Urinary bladder (tissue), 4 donors: ENCODE measurements around the gene TSPEAR. TPM values are rescaled to one million over a fixed set of nuclear protein-coding genes. Genes with fewer than 3 reads are reported as not detected.

Source experiments
- DNase-seq: peaks from one replicate; pipeline ENCODE4 v3.0.0-alpha.2; 2015; ENCODE audit errors: extremely low spot score
- H3K27ac ChIP-seq: one replicate; pipeline ENCODE4 v1.5.1; 2013; ENCODE audit warnings: low read depth, mild to moderate bottlenecking, moderate library complexity
- H3K36me3 ChIP-seq: one replicate; pipeline ENCODE4 v1.6.1; 2013; ENCODE audit warnings: mild to moderate bottlenecking, moderate library complexity; ENCODE audit not compliant: insufficient read depth
- H3K4me1 ChIP-seq: one replicate; pipeline ENCODE4 v1.6.1; 2013; ENCODE audit warnings: mild to moderate bottlenecking, moderate library complexity; ENCODE audit not compliant: insufficient read depth
- H3K4me3 ChIP-seq: one replicate; pipeline ENCODE4 v1.5.1; 2013; ENCODE audit warnings: low read depth, low read length
- WGBS: extraction: QIAGEN DNeasy Blood & Tissue Kit; methylation state at CpG from one replicate; pipeline ENCODE4 v1.1.7; 2013; 5-methylcytosine and 5-hydroxymethylcytosine counted together
- polyA plus RNA-seq: library from polyadenylated mRNA; stranded (reverse); fragments of 200-250 nt; gene quantifications from one replicate; pipeline ENCODE4 v1.2.3, GENCODE V29; 2013
- total RNA-seq: library from RNA; depleted of rRNA; stranded (reverse); fragments of >200 nt; gene quantifications from one replicate; pipeline ENCODE4 v1.2.3, GENCODE V29; 2014
- donor health status: healthy with polysubstance abuse.
- donor health status: healthy.

TSPEAR gene
- total and polyA plus RNA-seq, 2 donors: 0.03 to 0.21 TPM

DNA sequence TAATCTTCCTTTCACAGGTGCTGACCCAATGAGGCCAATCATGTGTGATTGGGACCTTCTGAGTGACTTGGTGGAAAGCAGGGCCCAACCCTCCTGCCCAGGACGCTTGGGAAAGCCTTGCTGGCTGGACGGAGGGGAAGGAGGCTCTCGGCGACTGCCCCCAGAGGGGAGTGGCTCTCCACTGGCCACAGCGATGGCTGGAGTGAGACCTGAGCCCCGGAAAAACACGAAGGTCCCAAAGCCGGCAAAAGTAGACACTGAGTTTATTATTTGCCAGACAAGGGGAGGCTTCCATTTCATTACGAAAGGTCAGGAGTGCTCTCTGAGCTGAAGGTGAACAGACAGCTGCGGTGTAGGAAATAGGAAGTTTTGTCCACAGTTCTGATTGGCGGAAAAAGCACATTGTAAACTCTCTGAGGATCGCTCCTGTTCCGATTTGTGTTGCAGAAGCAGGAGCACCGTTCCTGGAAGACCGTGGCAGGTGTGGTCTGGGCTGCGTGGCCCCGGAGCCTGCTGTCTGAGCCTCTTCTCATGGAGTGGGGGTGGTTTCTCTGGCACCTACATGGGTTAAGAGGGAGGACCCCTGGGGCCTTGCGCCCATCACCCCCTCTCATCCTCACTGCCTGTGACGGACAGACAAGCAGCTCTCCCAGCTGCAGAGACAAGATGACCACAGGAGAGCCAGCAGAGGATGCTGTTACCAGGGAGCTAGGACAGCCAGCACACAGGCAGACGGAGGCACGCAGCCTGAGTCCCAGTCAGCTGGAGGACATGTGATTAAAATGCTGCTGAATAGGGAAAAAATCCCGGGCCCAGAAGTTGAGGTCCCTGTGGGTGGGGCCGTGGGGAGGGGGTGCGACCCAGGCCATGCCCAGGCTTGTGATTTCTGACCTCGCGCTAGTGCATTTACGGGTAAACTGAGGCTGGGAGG, 212.8 kb downstream of the TSPEAR start:
- no peak overlapping the region for H3K27ac ChIP-seq
- 72% methylated on average over 27 of the region's 27 CpGs for WGBS
- DNase-seq: no peak

DNA sequence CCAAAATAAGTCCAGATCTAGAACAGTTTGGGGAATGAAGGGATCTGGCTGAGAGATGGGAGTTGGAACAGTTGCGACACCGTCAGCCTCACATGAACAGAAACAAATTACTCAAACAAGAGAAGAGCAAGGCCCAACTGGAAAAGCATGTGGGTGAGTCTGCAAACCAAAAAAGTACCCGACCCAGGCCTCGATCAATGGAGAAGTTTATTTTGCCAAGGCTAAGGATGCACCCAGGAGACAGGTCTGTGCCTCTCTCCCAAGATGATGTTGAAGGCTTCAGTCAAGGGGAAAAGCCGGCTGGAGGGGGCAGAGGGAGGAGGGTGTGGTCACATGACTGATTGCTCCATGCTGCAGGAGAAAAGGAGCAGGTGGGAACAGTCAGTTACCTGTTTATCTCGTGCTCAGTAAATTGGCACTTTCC, 213.7 kb downstream of the TSPEAR start:
- DNase-seq: no peak
- WGBS: 64% methylated on average over 6 of the region's 6 CpGs
- H3K4me1 ChIP-seq: no peaks in the 10 kb centered on the region
- no peak overlapping the region for H3K4me3 ChIP-seq
- H3K27ac ChIP-seq: no peak overlapping the region
- no peaks in the 10 kb centered on the region for H3K36me3 ChIP-seq

More for the DNA sequence above, 212.8 kb downstream of the TSPEAR start:
- H3K4me3 ChIP-seq: no peak overlapping the region
- no peaks in the 10 kb centered on the region for H3K36me3 ChIP-seq
- H3K4me1 ChIP-seq: no peaks in the 10 kb centered on the region

DNA sequence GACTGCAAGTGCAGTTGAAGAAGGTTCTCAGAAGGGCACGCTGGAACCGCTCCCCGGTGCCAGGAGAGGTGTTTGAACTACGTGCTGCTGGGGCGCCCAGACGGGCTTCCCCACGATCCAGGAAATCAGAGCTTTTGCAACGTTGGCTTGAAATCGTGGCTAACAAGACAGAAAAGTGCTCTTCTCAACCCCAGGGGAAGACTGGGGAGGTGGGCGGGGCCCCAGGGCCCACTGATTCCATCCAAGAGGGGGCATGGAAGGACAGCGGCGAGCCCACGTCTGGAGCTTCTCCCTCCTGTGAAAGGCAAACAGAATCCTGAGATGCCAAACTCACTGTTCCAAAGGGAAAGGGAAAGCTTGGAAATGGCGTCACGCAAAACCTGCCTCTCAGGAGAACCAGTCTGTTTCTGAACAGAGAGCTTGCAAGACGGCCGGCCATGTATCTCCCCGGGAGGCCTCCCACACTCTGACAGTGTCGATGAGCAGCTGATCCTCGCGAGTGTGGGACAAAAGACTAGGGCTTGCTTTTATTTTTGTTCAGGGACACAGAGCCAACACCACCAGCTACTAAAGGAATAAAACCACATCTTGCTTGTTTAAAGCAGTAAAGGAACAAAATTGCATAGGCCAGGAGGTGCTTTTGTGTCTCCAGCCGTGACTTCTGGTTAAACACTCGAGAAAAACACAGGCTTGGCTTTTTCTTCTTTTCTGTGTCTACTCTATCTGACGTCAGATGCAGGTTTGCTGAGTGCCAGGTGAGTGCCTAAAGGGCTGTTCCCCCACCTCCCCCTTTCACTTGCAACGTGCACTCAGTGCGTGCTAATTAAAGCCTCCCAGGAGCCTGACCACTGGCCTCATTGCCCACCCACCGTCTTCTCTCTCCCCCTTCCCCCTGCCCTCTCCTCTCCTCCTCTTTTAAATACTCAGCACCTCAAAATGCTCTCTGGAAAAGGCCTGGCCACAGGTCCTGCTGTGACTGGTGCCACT, 214.5 kb downstream of the TSPEAR start:
- no peak overlapping the region for H3K27ac ChIP-seq
- no peaks in the 10 kb centered on the region for H3K36me3 ChIP-seq
- no peak overlapping the region for H3K4me3 ChIP-seq
- DNase-seq: no peak
- H3K4me1 ChIP-seq: no peaks in the 10 kb centered on the region
- 45% methylated on average over 27 of the region's 27 CpGs for WGBS

DNA sequence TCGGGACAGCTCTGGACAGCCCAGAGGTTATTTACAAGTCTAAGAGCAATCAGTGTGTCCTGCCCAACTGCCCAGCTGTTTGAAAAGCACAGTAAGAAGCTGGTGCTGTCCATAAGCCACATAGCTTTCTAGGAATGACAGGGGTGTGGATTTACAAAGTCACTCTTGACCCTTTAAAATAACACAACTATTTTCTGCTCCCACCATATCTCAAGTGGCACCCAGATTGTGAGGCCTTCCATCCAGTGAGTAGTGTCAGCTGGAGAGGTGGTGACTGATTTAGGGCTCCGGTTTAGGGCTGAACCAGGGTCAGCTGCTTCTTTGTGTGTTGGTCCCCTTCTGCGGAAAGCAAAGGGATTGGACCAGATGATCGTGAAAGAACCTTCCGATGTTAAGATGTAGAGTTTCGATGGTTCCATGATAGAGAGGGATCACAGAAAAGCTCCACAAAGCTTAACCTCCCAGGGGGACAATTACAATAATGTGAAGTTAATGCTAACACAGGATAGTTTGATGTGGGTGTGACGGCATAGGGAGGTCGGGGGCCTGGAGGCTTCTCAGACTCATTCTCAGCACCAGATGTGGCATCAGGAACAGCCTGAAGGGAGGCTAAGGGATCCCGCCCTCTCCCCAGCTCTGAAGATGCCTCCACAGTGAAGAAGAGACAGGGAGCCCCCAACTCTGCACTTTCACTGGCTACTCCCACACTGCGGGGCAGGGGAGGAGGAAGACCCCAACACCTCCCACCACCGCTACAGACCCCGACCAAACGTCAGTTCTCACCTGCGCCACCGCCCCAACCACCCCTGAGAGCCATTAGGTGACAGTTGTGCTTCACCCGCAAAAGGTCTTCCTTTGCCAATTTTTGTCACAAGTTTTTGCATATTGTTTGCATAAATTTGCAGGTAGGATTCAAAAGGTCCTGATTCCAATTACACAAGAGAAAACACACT, 215.5 kb downstream of the TSPEAR start:
- no peak for DNase-seq
- H3K4me1 ChIP-seq: no peaks in the 10 kb centered on the region
- 70% methylated on average over 16 of the region's 16 CpGs for WGBS
- H3K27ac ChIP-seq: no peak overlapping the region
- H3K4me3 ChIP-seq: no peak overlapping the region
- no peaks in the 10 kb centered on the region for H3K36me3 ChIP-seq

GRCh38 chr21:44494956-44495355, 216.4 kb downstream of the TSPEAR start:
- 81% methylated on average over 13 of the region's 13 CpGs for WGBS
- Histone ChIP-seq H3K4me3 (no peak overlapping the region), H3K4me1 (no peaks in the 10 kb centered on the region), H3K36me3 (no peaks in the 10 kb centered on the region), H3K27ac (no peak overlapping the region)
- DNase-seq: no peak

- H3K4me3 ChIP-seq: no peak overlapping the region
- WGBS: 95% methylated on average over 17 of the region's 17 CpGs
- H3K27ac ChIP-seq: no peak overlapping the region
- H3K36me3 ChIP-seq: no peaks in the 10 kb centered on the region
- no peak for DNase-seq
- H3K4me1 ChIP-seq: no peaks in the 10 kb centered on the region
These were observed 217.0 kb downstream of the TSPEAR start for GRCh38 chr21:44494418-44494817.

GRCh38 chr21:44492567-44493385, 218.6 kb downstream of the TSPEAR start:
- no peak overlapping the region for H3K27ac ChIP-seq
- no peak for DNase-seq
- H3K4me1 ChIP-seq: no peaks in the 10 kb centered on the region
- no peak overlapping the region for H3K4me3 ChIP-seq
- no peaks in the 10 kb centered on the region for H3K36me3 ChIP-seq
- WGBS: 89% methylated on average over 9 of the region's 9 CpGs

DNA sequence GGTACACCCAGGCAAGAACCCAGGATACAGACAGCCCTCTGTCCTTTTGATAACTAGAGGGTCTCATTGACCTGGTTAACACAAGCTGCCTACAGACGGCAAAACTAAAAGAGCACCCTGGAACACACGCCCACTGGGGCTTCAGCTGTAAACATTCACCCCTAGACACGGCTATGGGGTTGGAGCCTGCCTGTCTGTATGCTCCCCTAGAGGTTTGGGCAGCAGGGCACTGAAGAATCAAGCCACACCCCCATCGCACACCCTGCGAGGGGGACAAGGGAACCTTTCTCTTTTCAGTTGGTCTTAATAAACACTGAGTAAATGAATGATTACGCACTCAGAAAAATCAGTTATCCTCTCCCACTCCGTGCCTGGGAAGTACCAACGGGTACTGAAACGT, 220.6 kb downstream of the TSPEAR start:
- H3K4me3 ChIP-seq: no peak overlapping the region
- 87% methylated on average over 9 of the region's 9 CpGs for WGBS
- no peak overlapping the region for H3K27ac ChIP-seq

GRCh38 chr21:44490405-44490804, 221.0 kb downstream of the TSPEAR start:
- no peak for DNase-seq
- Histone ChIP-seq H3K27ac (no peak overlapping the region), H3K4me3 (no peak overlapping the region), H3K36me3 (no peaks in the 10 kb centered on the region), H3K4me1 (no peaks in the 10 kb centered on the region)
- 96% methylated on average over 19 of the region's 19 CpGs for WGBS

More for the DNA sequence above, 220.6 kb downstream of the TSPEAR start:
- no peak for DNase-seq
- no peaks in the 10 kb centered on the region for H3K4me1 ChIP-seq
- no peaks in the 10 kb centered on the region for H3K36me3 ChIP-seq

DNA sequence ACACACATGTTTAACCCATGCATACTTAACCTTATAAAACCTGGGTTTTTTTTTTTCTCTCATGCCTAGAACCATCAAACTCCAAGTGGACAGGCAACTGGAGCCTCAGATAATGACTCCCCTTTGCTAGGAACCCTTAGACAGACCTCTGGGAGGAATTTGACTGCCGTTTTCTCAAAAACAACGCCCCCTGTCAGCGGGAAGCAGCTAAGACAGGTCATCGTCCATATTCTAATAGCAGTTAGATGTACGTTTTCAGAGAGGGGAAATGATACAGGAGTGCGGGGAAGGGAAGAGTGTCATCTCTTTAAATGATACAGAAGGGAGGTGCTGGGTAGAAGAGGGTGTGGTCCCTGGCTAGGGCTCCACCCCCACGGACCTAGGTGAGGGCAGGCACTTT, 221.4 kb downstream of the TSPEAR start:
- Histone ChIP-seq H3K4me3 (no peak overlapping the region), H3K36me3 (no peaks in the 10 kb centered on the region), H3K4me1 (no peaks in the 10 kb centered on the region), H3K27ac (no peak overlapping the region)
- DNase-seq: no peak
- 35% methylated on average over 7 of the region's 7 CpGs for WGBS

- DNase-seq: no peak
- 24% methylated on average over 4 of the region's 4 CpGs for WGBS
- H3K27ac ChIP-seq: no peak overlapping the region
- H3K4me3 ChIP-seq: no peak overlapping the region
- H3K4me1 ChIP-seq: no peaks in the 10 kb centered on the region
- H3K36me3 ChIP-seq: no peaks in the 10 kb centered on the region
These were observed 223.5 kb downstream of the TSPEAR start for GRCh38 chr21:44487831-44488230.

DNA sequence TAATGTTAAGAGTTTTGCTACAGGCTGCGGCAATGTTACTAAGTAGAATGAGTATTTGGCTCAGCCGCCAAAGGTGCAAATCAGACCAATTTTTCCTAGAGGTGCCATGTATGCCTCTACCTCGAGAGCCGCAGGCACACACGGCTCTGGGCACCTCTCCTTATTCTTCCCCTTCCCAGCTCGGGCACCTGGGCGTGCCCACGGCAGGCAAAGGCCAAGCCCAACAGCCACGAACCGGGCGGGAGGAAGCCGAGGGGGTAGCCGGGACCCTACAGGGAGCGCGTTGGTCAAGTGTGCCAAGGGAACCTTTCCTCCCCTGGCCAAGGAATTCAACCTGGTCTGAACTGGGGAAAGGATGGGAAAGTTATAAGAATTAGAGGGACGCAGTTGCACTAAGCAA, 225.1 kb downstream of the TSPEAR start:
- no peaks in the 10 kb centered on the region for H3K36me3 ChIP-seq
- no peak overlapping the region for H3K4me3 ChIP-seq
- no peak for DNase-seq
- H3K4me1 ChIP-seq: no peaks in the 10 kb centered on the region
- 87% methylated on average over 16 of the region's 16 CpGs for WGBS
- H3K27ac ChIP-seq: no peak overlapping the region
